Retina (tissue), 1 donor: ENCODE data around the gene MIA2.
"Not testable (repeated sequence)": the region's sequence is repeated elsewhere in the genome, so short reads cannot be mapped to it uniquely, and the experiment has no call there.

ENCODE experiments used
- DNase-seq: peaks from one replicate; pipeline ENCODE4 v3.0.0-alpha.2; 2016

Gene MIA2, protein sequence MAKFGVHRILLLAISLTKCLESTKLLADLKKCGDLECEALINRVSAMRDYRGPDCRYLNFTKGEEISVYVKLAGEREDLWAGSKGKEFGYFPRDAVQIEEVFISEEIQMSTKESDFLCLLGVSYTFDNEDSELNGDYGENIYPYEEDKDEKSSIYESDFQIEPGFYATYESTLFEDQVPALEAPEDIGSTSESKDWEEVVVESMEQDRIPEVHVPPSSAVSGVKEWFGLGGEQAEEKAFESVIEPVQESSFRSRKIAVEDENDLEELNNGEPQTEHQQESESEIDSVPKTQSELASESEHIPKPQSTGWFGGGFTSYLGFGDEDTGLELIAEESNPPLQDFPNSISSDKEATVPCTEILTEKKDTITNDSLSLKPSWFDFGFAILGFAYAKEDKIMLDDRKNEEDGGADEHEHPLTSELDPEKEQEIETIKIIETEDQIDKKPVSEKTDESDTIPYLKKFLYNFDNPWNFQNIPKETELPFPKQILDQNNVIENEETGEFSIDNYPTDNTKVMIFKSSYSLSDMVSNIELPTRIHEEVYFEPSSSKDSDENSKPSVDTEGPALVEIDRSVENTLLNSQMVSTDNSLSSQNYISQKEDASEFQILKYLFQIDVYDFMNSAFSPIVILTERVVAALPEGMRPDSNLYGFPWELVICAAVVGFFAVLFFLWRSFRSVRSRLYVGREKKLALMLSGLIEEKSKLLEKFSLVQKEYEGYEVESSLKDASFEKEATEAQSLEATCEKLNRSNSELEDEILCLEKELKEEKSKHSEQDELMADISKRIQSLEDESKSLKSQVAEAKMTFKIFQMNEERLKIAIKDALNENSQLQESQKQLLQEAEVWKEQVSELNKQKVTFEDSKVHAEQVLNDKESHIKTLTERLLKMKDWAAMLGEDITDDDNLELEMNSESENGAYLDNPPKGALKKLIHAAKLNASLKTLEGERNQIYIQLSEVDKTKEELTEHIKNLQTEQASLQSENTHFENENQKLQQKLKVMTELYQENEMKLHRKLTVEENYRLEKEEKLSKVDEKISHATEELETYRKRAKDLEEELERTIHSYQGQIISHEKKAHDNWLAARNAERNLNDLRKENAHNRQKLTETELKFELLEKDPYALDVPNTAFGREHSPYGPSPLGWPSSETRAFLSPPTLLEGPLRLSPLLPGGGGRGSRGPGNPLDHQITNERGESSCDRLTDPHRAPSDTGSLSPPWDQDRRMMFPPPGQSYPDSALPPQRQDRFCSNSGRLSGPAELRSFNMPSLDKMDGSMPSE (N-terminal part only)

DNA sequence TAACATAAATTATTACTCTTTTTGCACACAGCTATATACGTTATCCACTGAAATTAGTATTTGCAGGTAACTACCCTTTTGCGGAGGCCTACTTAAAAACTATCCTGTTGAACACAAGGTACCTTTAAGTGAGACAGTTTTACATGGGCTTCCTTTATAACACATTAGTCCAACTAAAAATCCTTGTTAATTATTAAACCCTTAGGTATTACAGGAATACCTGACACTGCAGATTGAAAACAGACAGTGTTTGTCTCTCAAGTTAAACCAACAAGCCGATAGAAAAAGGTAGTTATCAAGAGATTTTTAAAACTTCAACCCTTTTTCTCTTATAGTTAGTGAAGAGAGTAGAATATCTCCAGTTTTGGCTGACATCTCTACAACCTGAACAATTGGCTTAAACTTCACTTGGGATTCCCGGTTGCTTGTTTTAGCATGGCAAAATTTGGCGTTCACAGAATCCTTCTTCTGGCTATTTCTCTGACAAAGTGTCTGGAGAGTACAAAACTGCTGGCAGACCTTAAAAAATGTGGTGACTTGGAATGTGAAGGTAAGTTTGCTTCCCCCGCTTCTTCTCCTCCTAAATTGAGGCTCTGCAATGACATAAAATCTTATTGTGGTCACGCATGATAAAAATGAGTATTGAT is at the start of gene MIA2:
Gene MIA2, plus strand, starts transcription at position 236 of the 647 bp plus-strand sequence. Its CDS starts 200 bp downstream, at position 436.
- DNase-seq, result no peak

DNA sequence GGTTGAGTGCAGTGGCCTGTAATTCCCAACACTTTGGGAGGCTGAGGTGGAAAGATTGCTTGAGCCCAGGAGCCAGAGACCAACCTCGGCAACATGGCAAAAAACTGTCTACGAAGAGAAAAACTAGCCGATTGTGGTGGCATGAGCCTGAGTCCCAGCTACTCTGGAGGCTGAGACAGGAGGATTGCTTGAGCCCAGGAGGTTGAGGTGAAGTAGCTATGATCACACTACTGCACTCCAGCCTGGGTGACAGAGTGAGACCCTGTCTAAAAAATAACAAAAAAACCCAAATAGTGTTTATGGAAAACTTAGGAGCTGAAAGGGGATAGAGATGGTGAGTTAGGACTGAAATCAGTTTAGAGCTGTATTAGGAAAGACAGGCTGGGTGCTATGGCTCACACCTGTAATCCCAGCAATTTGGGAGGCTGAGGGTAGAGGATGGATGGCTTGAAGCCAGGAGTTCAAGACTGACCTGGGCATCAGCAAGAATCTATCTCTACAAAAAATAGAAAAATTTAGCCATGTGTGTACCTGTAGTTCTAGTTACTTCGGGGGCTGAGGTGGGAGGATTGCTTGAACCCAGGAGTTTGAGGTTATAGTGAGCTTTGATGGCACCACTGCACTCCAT is 49.0 kb upstream of the MIA2 start:
- DNase-seq, result no peak

DNA sequence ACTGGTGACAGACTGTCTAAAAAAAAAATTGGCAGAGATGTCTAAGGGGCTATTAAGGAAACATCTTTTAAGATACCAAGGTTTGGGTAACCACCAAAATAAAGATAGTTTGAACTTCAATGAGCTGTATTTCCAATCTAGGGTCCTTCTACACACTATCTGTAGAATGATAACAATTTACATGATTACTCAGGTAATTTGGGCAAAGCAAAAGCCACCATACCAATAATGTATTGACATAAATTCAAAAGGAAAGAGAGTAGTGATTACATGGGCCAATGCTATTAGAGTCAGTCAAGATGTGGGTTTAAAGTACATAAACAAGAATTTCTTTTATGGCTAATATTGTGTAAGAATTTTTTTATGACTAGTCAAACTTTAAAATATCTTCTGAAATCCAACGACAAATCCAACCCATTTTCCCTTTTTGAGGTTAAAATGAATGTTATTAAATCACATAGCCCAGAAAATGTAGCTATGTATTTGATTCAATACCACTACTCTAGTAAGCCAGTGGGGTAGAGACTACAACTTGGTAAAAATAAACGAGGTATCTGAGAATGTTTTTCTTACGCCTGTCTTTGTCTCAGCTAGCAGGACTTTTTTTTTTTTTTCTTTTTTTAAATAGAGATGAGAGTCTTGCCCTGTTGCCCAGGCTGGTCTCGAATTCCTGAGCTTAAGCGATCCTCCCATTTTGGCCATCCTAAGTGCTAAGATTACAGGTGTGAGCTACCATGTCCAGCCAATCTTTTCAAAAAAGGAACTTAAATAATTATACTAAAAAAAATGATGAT is 48.3 kb upstream of the MIA2 start:
- DNase-seq, result no peak

GRCh38 chr14:39186941-39187525 is 46.7 kb upstream of the MIA2 start:
- DNase-seq, result no peak

- no peak for DNase-seq
Measured at GRCh38 chr14:39203659-39204606, 29.8 kb upstream of the MIA2 start.

GRCh38 chr14:39207430-39207829 is 26.3 kb upstream of the MIA2 start:
- not testable (repeated sequence) for DNase-seq

GRCh38 chr14:39211109-39211741 is 22.5 kb upstream of the MIA2 start:
- DNase-seq, result no peak

- no peak for DNase-seq
Measured at GRCh38 chr14:39212034-39212433, 21.7 kb upstream of the MIA2 start.

GRCh38 chr14:39212693-39213092 is 21.0 kb upstream of the MIA2 start:
- DNase-seq, result no peak

DNA sequence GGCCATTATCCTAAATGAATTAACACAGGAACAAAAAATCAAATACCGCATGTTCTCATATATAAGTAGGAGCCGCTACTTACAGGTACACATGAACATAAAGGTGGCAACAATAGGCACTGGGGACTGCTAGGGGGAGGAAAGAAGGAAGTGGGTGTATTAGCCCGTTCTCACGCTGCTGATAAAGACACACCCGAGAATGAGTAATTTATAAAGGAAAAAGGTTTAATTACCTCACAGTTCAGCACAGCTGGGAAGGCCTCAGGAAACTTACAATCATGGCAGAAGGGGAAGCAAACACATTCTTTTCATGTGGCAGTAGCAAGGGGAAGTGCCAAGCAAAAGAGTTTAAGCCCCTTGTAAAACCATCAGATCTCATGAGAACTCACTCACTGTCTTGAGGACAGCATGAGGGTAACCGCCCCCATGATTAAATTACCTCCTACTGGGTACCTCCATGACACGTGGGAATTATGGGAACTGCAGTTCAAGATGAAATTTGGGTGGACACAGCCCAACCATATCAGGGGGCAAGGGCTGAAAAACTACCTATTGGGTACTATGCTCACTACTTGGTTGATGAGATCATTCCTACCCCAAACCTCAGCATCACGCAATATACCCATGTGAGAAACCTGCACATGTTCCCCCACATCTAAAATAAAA is 16.4 kb upstream of the MIA2 start:
- no peak for DNase-seq

DNA sequence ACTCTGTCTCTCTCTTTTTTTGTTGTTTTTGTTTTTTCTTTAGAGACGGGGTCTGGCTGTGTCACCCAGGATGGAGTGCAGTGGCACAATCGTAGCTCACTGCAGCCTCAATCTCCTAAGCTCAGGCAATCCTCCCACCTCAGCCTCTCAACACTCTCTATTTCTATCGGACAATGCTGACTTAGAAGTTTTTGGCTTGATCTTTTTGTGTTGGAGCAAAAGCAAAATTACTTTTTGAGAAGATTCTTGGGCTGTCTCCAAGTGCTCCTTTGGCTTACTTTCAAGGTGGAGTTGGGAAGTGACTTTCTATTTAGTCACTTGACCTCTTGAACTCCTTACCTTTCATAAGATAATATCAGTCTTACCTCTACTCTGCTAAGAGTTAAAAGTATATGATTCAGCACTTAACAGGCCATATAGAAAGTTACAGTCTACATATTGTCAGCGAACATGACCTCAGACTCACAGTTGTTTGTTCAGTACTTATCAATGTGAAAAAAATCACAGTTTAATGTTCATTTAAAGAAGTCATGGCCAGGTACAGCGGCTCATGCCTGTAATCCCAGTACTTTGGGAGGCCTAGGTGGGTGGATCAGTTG is 15.4 kb upstream of the MIA2 start:
- no peak for DNase-seq

GRCh38 chr14:39219075-39219499 is 14.6 kb upstream of the MIA2 start:
- DNase-seq, result no peak

DNA sequence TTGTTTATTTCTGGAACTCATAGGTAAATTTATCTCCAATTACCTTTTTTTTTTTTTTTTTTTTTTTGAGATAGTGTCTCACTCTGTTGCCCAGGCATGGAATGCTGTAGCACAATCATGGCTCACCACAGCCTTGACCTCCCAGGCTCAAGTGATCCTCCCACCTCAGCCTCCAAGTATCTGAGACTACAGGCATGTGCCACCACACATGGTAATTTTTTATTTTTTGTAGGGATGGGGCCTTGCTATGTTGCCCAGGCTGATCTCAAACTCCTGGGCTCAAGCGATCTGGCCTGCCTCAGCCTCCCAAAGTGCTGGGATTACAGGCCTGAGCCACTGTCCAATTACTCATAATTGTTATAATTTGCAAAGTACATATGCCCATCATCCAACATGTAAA is 13.2 kb upstream of the MIA2 start:
- DNase-seq, result not testable (repeated sequence)

- no peak for DNase-seq
Measured at GRCh38 chr14:39228044-39228443, 5.7 kb upstream of the MIA2 start.

GRCh38 chr14:39228509-39229221 is 5.0 kb upstream of the MIA2 start:
- no peak for DNase-seq

- DNase-seq, result no peak
Measured at GRCh38 chr14:39229222-39229543, 4.5 kb upstream of the MIA2 start.

DNA sequence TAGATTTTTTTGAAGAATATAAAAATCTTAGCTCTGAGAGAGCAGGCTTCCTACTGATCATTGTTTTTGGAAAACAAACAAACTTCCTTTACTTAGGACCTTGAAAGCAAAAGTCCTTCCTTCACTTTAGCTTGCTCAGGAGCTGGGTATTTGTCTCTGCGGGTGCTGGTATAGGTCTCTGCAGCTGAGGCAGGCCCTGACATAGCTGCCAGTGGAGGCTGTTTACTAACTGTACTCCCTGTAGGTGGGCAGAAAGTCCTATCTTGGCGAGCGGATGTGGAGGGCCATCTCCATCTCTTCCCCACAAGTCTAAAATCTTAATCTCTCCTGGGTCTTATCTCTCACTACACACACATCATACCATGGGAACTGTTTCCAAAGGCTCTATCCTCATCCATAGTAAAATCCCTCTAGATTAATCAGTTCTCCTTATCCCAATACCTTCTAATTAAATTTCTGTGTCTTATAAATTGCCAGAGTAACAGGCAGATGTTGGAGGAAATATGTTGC is 4.1 kb upstream of the MIA2 start:
- DNase-seq, result no peak
